GM12891 (cell line): ENCODE data around the gene NPY.

Source experiments
- PAX5 ChIP-seq: IDR thresholded peaks from 2 replicates; pipeline ENCODE4 v1.6.1; 2011; ENCODE audit warnings: low read length, moderate library complexity, mild to moderate bottlenecking; ENCODE audit not compliant: insufficient read depth, severe bottlenecking
- POLR2A ChIP-seq: IDR thresholded peaks from 2 replicates; pipeline ENCODE4 v1.6.1; 2011; ENCODE audit warnings: low read depth, low read length, control low read depth
- POLR2AphosphoS5 ChIP-seq: IDR thresholded peaks from 2 replicates; pipeline ENCODE4 v1.6.1; 2011; ENCODE audit warnings: low read depth, low read length, control low read depth
- POU2F2 ChIP-seq: IDR thresholded peaks from 2 replicates; pipeline ENCODE4 v1.6.1; 2011; ENCODE audit warnings: low read depth, mild to moderate bottlenecking, control low read depth, low read length, moderate library complexity
- TAF1 ChIP-seq: IDR thresholded peaks from 2 replicates; pipeline ENCODE4 v1.6.1; 2011; ENCODE audit warnings: low read depth, low read length, control low read depth

DNA sequence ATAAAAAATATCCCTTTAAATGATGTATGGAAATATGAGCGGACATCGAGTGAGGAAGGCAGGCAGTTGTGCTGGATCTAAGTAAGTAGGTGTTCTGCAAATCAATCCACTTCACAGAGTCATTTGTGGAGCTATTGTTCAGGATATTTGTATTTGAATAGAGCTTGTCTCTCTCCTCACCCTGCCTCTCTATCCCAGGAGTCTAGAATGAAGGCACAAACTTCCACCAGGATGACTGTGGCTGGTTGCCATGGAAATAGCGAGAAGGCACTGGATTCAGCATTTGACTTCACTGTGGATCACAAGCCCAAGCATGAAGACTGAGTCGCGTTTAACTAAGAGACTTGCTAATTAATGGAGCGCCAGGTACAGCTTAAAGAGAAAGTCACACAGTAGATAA is 53.2 kb downstream of the NPY start:
- TF ChIP-seq POLR2A (no peak), POLR2AphosphoS5 (no peak), POU2F2 (no peak), PAX5 (no peak), TAF1 (no peak)
